GM23248 (cell line): ENCODE measurements around the gene PDRG1. TPM values are rescaled to one million over a fixed set of nuclear protein-coding genes. Genes with fewer than 3 reads are reported as not detected.

Source experiments
- DNase-seq: peaks from one replicate; pipeline ENCODE4 v3.0.0-alpha.2; 2015
- H2AFZ ChIP-seq: fragments of 200-600 bp; sonication (generic); 2 replicates; pipeline ENCODE4 v1.6.1; 2016; ENCODE audit warnings: antibody characterized with exemption
- H3F3A ChIP-seq: fragments of 200-600 bp; sonication (generic); 2 replicates; pipeline ENCODE4 v1.6.1; 2016; ENCODE audit warnings: mild to moderate bottlenecking, antibody characterized with exemption, mixed run types; ENCODE audit not compliant: insufficient read depth
- H3K27ac ChIP-seq: fragments of 200-600 bp; sonication (generic); 2 replicates; pipeline ENCODE4 v1.5.1; 2016; ENCODE audit warnings: mild to moderate bottlenecking
- H3K27me3 ChIP-seq: fragments of 200-600 bp; sonication (generic); replicated peaks from 2 replicates; pipeline ENCODE4 v1.6.1; 2016; ENCODE audit warnings: mild to moderate bottlenecking; ENCODE audit not compliant: insufficient read depth
- H3K36me3 ChIP-seq: fragments of 200-600 bp; sonication (generic); 2 replicates; pipeline ENCODE4 v1.6.1; 2016; ENCODE audit warnings: low read depth, mild to moderate bottlenecking
- H3K4me1 ChIP-seq: fragments of 200-600 bp; sonication (generic); 2 replicates; pipeline ENCODE4 v1.6.1; 2016; ENCODE audit warnings: mild to moderate bottlenecking; ENCODE audit not compliant: insufficient read depth
- H3K4me2 ChIP-seq: fragments of 200-600 bp; sonication (generic); one replicate; pipeline ENCODE4 v1.6.1; 2016; ENCODE audit warnings: mild to moderate bottlenecking; ENCODE audit not compliant: unreplicated experiment
- H3K4me3 ChIP-seq: fragments of 200-600 bp; sonication (generic); 2 replicates; pipeline ENCODE4 v1.5.1; 2016; ENCODE audit warnings: mild to moderate bottlenecking
- H3K79me2 ChIP-seq: fragments of 200-600 bp; sonication (generic); 2 replicates; pipeline ENCODE4 v1.6.1; 2016; ENCODE audit warnings: mild to moderate bottlenecking; ENCODE audit not compliant: insufficient read depth
- H3K9ac ChIP-seq: fragments of 200-600 bp; sonication (generic); 2 replicates; pipeline ENCODE4 v1.6.1; 2016; ENCODE audit warnings: mild to moderate bottlenecking
- H3K9me2 ChIP-seq: fragments of 200-600 bp; sonication (generic); 2 replicates; pipeline ENCODE4 v1.6.1; 2016; ENCODE audit warnings: mixed run types, mild to moderate bottlenecking, moderate library complexity; ENCODE audit not compliant: insufficient read depth
- H3K9me3 ChIP-seq: fragments of 200-600 bp; sonication (generic); one replicate; pipeline ENCODE4 v1.6.1; 2017; ENCODE audit warnings: low read depth
- H4K20me1 ChIP-seq: fragments of 200-600 bp; sonication (generic); 2 replicates; pipeline ENCODE4 v1.6.0; 2016; ENCODE audit not compliant: insufficient read depth
- EZH2 ChIP-seq: fragments of 200-600 bp; sonication (generic); IDR thresholded peaks from 2 replicates; pipeline ENCODE4 v1.6.1; 2018; ENCODE audit warnings: antibody characterized with exemption, mild to moderate bottlenecking; ENCODE audit not compliant: insufficient read depth, poor library complexity, severe bottlenecking
- EZH2phosphoT487 ChIP-seq: fragments of 200-600 bp; sonication (generic); IDR thresholded peaks from 2 replicates; pipeline ENCODE4 v1.6.1; 2018; ENCODE audit warnings: antibody characterized with exemption, moderate library complexity, mild to moderate bottlenecking, low read depth; ENCODE audit not compliant: insufficient read depth
- WGBS, 2 experiments: methylation state at CpG; one replicate each; pipeline ENCODE4 v1.1.6; 2015 to 2017; ENCODE audit warnings: low lambda C conversion rate in 2 of 2, low coverage in 1 of 2; ENCODE audit errors: missing lambda C conversion rate in 2 of 2; 5-methylcytosine and 5-hydroxymethylcytosine counted together
- in situ Hi-C: fragments of 300-500 bp; cut with MboI; formaldehyde crosslinking; loops from 2 replicates; pipeline ENCODE4 v1.15.0; 2020
- polyA plus RNA-seq: library from polyadenylated mRNA; unstranded; fragments of >200 nt; fragmentation: Nextera tagmentation; extraction: Ambion mirVana; gene quantifications from 2 replicates; pipeline ENCODE4 v1.2.1, GENCODE V29; 2016
- total RNA-seq: library from RNA; depleted of rRNA; stranded (reverse); fragments of >200 nt; shearing (Covaris generic); gene quantifications from 2 replicates; pipeline ENCODE4 v1.2.3, GENCODE V29; 2014

PDRG1 gene
- total and polyA plus RNA-seq, 2 experiments from 2014 or later, result 10.8 to 16.7 TPM

DNA sequence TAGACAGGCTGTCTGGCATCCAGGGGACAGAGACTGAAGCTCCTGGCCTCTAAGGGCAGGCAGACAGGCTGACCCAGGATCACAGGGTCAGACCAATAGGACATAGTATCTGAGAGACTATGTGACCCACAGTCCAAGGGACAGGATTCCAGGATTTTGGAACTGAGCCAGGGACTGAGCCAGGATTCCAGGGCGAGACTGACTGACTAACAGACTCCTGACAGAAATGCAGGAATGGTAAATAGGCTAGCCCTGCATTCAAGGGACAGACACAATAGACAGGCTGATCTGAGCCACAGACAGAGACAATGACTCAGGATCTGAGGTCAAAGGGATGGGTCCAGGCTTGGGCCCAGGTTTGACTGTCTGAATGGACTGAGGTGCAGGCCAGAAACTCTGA is 35.9 kb upstream of the PDRG1 start:
- H3K4me3 ChIP-seq, result no peak overlapping the region
- 13 to 14% methylated on average over 1 of the region's 1 CpG for WGBS, 2 experiments
- H3K79me2 ChIP-seq, result no peaks in the 10 kb centered on the region
- in situ Hi-C loops, result no loop called here
- no peaks in the 10 kb centered on the region for H3K9me2 ChIP-seq
- no peaks in the 10 kb centered on the region for H3K36me3 ChIP-seq
- no peak overlapping the region for H3K4me2 ChIP-seq
- peaks cover 30% of the 10 kb centered on the region for H3K27me3 ChIP-seq
- no peak overlapping the region for H3K27ac ChIP-seq
- no peaks in the 10 kb centered on the region for H4K20me1 ChIP-seq
- no peak for TF ChIP-seq EZH2phosphoT487
- TF ChIP-seq EZH2, result no peak
- no peaks in the 10 kb centered on the region for H3F3A ChIP-seq
- peak; percentile 32 for DNase-seq
- no peaks in the 10 kb centered on the region for H3K4me1 ChIP-seq
- no peak overlapping the region for H2AFZ ChIP-seq
- H3K9me3 ChIP-seq, result no peaks in the 10 kb centered on the region
- no peak overlapping the region for H3K9ac ChIP-seq

DNA sequence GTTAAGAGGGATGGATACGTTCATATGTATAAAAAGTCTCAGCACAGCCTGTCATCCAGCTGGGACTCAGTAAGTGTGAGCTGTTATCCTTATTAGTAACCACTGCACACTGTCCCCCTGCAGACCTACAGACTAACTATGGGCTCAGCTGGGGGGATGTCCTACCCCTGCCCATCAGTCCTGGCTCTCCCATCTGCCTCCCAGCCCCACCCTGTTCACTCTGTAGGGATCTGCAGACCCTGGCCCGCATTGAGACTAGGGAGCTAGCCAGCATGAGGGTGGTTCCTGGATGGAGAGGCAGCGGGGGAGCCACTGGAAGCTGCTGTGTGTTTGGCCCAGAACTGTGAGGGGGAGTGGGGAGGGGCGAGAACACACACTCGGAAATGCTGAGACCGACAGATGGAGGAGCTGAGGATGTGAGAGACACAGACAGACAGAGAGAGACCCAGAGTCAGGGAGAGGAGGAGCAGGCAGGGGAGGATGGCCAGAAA is 33.2 kb upstream of the PDRG1 start:
- H3K36me3 ChIP-seq, result no peaks in the 10 kb centered on the region
- TF ChIP-seq EZH2phosphoT487 (no peak), EZH2 (no peak)
- no peak overlapping the region for H3K9ac ChIP-seq
- in situ Hi-C loops, result no loop called here
- H3K9me2 ChIP-seq, result no peaks in the 10 kb centered on the region
- 9% methylated on average over 6 of the region's 6 CpGs for WGBS, 2 experiments
- no peaks in the 10 kb centered on the region for H4K20me1 ChIP-seq
- no peak for DNase-seq
- H2AFZ ChIP-seq, result no peak overlapping the region
- no peak overlapping the region for H3K27ac ChIP-seq
- no peaks in the 10 kb centered on the region for H3F3A ChIP-seq
- no peaks in the 10 kb centered on the region for H3K9me3 ChIP-seq
- no peak overlapping the region for H3K4me2 ChIP-seq
- no peak overlapping the region for H3K4me3 ChIP-seq
- H3K27me3 ChIP-seq, result peaks cover 34% of the 10 kb centered on the region
- H3K4me1 ChIP-seq, result no peaks in the 10 kb centered on the region
- H3K79me2 ChIP-seq, result no peaks in the 10 kb centered on the region

DNA sequence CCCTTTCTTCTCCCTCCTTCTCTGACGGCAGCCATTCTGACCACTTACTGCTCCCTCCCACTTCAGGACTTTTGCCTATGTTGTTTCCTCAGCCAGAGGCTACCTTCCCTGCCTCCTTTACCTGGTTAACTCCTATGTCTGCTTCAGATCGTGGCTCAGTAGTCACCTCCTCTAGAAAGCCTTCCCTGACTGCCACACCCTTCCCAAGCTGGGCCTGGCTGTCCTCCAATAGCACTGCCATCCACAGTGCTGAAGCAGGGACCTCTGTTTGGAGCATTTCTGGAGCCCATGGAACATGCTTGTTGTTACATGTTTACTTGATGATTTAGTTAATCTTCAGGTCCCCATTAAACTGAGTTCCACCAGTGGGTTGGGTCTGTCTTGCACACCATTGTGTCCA is 29.9 kb upstream of the PDRG1 start:
- Histone ChIP-seq H4K20me1 (no peaks in the 10 kb centered on the region), H3K9me3 (no peaks in the 10 kb centered on the region), H3K79me2 (no peaks in the 10 kb centered on the region), H3F3A (no peaks in the 10 kb centered on the region), H3K4me3 (no peak overlapping the region), H3K4me2 (no peak overlapping the region), H3K4me1 (no peaks in the 10 kb centered on the region), H3K27me3 (peaks cover 49% of the 10 kb centered on the region), H2AFZ (no peak overlapping the region), H3K9ac (no peak overlapping the region), H3K36me3 (no peaks in the 10 kb centered on the region), H3K9me2 (no peaks in the 10 kb centered on the region), H3K27ac (no peak overlapping the region)
- no peak for DNase-seq
- WGBS, 2 experiments, result 35 to 43% methylated on average over 2 of the region's 2 CpGs
- in situ Hi-C loops, result no loop called here
- TF ChIP-seq EZH2phosphoT487 (no peak), EZH2 (no peak)

DNA sequence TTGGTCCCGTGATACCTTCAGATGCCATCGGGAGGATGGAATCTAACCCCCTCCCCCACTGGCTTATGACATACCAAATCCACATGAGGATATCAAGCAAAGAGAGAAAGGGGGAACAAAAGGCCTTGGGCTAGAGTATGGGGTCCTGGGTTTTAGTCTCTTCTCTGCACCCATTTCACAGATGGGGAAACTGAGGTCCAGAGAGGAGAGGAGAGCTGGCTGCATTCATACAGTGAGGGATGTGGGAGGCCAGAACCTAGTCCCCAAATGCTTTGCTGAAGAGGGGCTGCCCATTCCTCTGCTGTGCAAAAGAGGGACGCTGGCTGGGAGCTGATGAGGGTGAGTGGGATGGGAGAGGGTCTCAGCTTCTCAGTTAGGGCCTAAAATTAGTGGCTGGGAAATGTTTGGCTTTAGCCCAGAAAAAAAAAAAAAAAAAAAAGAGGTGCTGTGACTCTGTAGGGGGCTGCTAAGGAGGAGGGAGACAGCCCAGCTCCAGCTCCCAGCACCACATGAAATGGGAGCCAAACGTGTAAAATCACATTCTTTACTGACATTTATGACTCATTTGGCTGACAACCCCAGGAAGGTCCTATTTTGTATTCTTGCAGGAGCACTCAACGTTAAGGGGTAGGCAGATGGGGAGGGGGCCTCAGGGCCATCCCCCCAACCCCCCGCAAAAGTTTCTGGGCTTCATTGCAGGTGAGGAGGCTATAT is 28.0 kb upstream of the PDRG1 start:
- no peaks in the 10 kb centered on the region for H3K9me2 ChIP-seq
- no peak for DNase-seq
- no peak overlapping the region for H3K4me3 ChIP-seq
- no peak overlapping the region for H2AFZ ChIP-seq
- H3K9ac ChIP-seq, result no peak overlapping the region
- H3K27me3 ChIP-seq, result peaks cover 48% of the 10 kb centered on the region
- H3K36me3 ChIP-seq, result no peaks in the 10 kb centered on the region
- H3K4me2 ChIP-seq, result no peak overlapping the region
- TF ChIP-seq EZH2, result no peak
- no peak for TF ChIP-seq EZH2phosphoT487
- H3F3A ChIP-seq, result no peaks in the 10 kb centered on the region
- in situ Hi-C loops, result no loop called here
- H3K79me2 ChIP-seq, result no peaks in the 10 kb centered on the region
- H3K4me1 ChIP-seq, result no peaks in the 10 kb centered on the region
- 40% methylated on average over 6 of the region's 6 CpGs for WGBS, 2 experiments
- H3K9me3 ChIP-seq, result no peaks in the 10 kb centered on the region
- no peaks in the 10 kb centered on the region for H4K20me1 ChIP-seq
- H3K27ac ChIP-seq, result no peak overlapping the region
